Liver (tissue), 9 donors: ENCODE results near the gene PRKCSH. TPM values are rescaled to one million over a fixed set of nuclear protein-coding genes. Genes with fewer than 3 reads are reported as not detected.

Source experiments
- DNase-seq: peaks from one replicate; pipeline ENCODE4 v3.0.0-alpha.2; 2017; ENCODE audit warnings: low spot score
- H3K27ac ChIP-seq, 2 donors: one replicate each; pipeline ENCODE4 v1.7.0; 2013; ENCODE audit warnings: inconsistent platforms in 2 of 2, low read length in 2 of 2, control low read depth in 1 of 2, low read depth in 1 of 2, mild to moderate bottlenecking in 1 of 2
- H3K27me3 ChIP-seq, 4 donors: one replicate each; pipeline versions ENCODE4 v1.6.1 to v1.7.0; 2013; ENCODE audit warnings: low read length in 3 of 4, inconsistent platforms in 1 of 4, mild to moderate bottlenecking in 1 of 4, moderate library complexity in 1 of 4; ENCODE audit not compliant: control insufficient read depth in 4 of 4, insufficient read depth in 4 of 4
- H3K36me3 ChIP-seq, 4 donors: one replicate each; pipeline versions ENCODE4 v1.6.1 to v1.7.0; 2013; ENCODE audit warnings: low read length in 3 of 4, mild to moderate bottlenecking in 3 of 4, low read depth in 1 of 4, moderate library complexity in 1 of 4; ENCODE audit not compliant: control insufficient read depth in 4 of 4, insufficient read depth in 3 of 4
- H3K4me1 ChIP-seq, 4 donors: one replicate each; pipeline versions ENCODE4 v1.6.1 to v1.7.0; 2013; ENCODE audit warnings: low read length in 3 of 4, mild to moderate bottlenecking in 3 of 4, moderate library complexity in 1 of 4; ENCODE audit not compliant: control insufficient read depth in 4 of 4, insufficient read depth in 4 of 4
- H3K4me3 ChIP-seq, 3 donors: one replicate each; pipeline versions ENCODE4 v1.6.1 to v1.7.0; 2013; ENCODE audit warnings: low read length in 3 of 3, control low read depth in 1 of 3, low read depth in 1 of 3, mild to moderate bottlenecking in 1 of 3
- H3K9ac ChIP-seq, 2 donors: one replicate each; pipeline ENCODE4 v1.7.0; 2013; ENCODE audit warnings: low read length in 2 of 2, mild to moderate bottlenecking in 2 of 2, moderate library complexity in 2 of 2, control low read depth in 1 of 2, low read depth in 1 of 2
- H3K9me3 ChIP-seq, 4 donors: one replicate each; pipeline versions ENCODE4 v1.6.1 to v1.7.0; 2013; ENCODE audit warnings: low read length in 3 of 4; ENCODE audit not compliant: control insufficient read depth in 4 of 4
- CTCF ChIP-seq: fragments of 150-350 bp; IDR thresholded peaks from 2 replicates; pipeline ENCODE4 v1.5.1; 2017; ENCODE audit warnings: improper control_type of control experiment, low read depth, low read length; ENCODE audit not compliant: missing input control
- EGR1 ChIP-seq, 2 donors: IDR thresholded peaks; 2 replicates each; pipeline ENCODE4 v1.6.1; 2016 to 2018; ENCODE audit warnings: antibody characterized with exemption in 2 of 2, low read depth in 2 of 2
- FOXA1 ChIP-seq: IDR thresholded peaks from 2 replicates; pipeline ENCODE4 v1.6.1; 2016; ENCODE audit warnings: antibody characterized with exemption
- FOXA2 ChIP-seq: IDR thresholded peaks from 2 replicates; pipeline ENCODE4 v1.6.1; 2016; ENCODE audit warnings: antibody characterized with exemption
- GABPA ChIP-seq, 2 donors: IDR thresholded peaks in 1 of 2; conservative IDR thresholded peaks in 1 of 2; 2 replicates each; pipeline ENCODE4 v1.6.1; 2016; ENCODE audit warnings: antibody characterized with exemption in 2 of 2, mild to moderate bottlenecking in 1 of 2, moderate library complexity in 1 of 2
- HNF4A ChIP-seq, 2 donors: conservative IDR thresholded peaks; 2 replicates each; pipeline ENCODE4 v1.6.1; 2016; ENCODE audit warnings: antibody characterized with exemption in 2 of 2, mild to moderate bottlenecking in 2 of 2
- HNF4G ChIP-seq: IDR thresholded peaks from 2 replicates; pipeline ENCODE4 v1.6.1; 2016; ENCODE audit warnings: antibody characterized with exemption
- JUND ChIP-seq, 2 donors: IDR thresholded peaks; 2 replicates each; pipeline ENCODE4 v1.6.1; 2016; ENCODE audit warnings: antibody characterized with exemption in 2 of 2
- MAX ChIP-seq: IDR thresholded peaks from 2 replicates; pipeline ENCODE4 v1.6.1; 2016; ENCODE audit warnings: antibody characterized with exemption
- NR2F2 ChIP-seq: IDR thresholded peaks from 2 replicates; pipeline ENCODE4 v1.6.1; 2016; ENCODE audit warnings: antibody characterized with exemption
- RAD21 ChIP-seq, 2 donors: IDR thresholded peaks; 2 replicates each; pipeline ENCODE4 v1.6.1; 2016; ENCODE audit warnings: antibody characterized with exemption in 2 of 2, mild to moderate bottlenecking in 2 of 2
- RXRA ChIP-seq, 2 donors: IDR thresholded peaks; 2 replicates each; pipeline ENCODE4 v1.6.1; 2017 to 2018; ENCODE audit warnings: antibody characterized with exemption in 2 of 2, mild to moderate bottlenecking in 1 of 2
- SP1 ChIP-seq: IDR thresholded peaks from 2 replicates; pipeline ENCODE4 v1.6.1; 2018; ENCODE audit warnings: antibody characterized with exemption, mild to moderate bottlenecking
- TAF1 ChIP-seq: conservative IDR thresholded peaks from 2 replicates; pipeline ENCODE4 v1.6.1; 2016; ENCODE audit warnings: antibody characterized with exemption, mild to moderate bottlenecking
- YY1 ChIP-seq: IDR thresholded peaks from 2 replicates; pipeline ENCODE4 v1.6.1; 2016; ENCODE audit warnings: antibody characterized with exemption, mild to moderate bottlenecking
- ZBTB33 ChIP-seq: IDR thresholded peaks from 2 replicates; pipeline ENCODE4 v1.6.1; 2016; ENCODE audit warnings: antibody characterized with exemption
- WGBS: extraction: QIAGEN DNeasy Blood & Tissue Kit; methylation state at CpG from one replicate; pipeline ENCODE4 v1.1.7; 2013; 5-methylcytosine and 5-hydroxymethylcytosine counted together
- polyA plus RNA-seq, 2 donors: library from polyadenylated mRNA; stranded (reverse) in 1 of 2; unstranded in 1 of 2; fragments of 200-250 nt in 1 of 2; fragments of >200 nt in 1 of 2; fragmentation: Nextera tagmentation in 1 of 2; extraction: Ambion mirVana in 1 of 2; gene quantifications; one replicate each; pipeline versions ENCODE4 v1.2.1 to v1.2.3, GENCODE V29; 2013 to 2015
- total RNA-seq, 2 donors: library from RNA; depleted of rRNA; stranded (reverse); fragments of >200 nt; gene quantifications; one replicate each; pipeline ENCODE4 v1.2.3, GENCODE V29; 2014
- TF ChIP-seq, protein P1 (sequence below): IDR thresholded peaks from 2 replicates; pipeline ENCODE4 v1.6.1; 2016; ENCODE audit warnings: antibody characterized with exemption, mild to moderate bottlenecking
- TF ChIP-seq, protein P2 (sequence below): IDR thresholded peaks from 2 replicates; pipeline ENCODE4 v1.6.1; 2016; ENCODE audit warnings: antibody characterized with exemption
- donor health status: healthy.
- donor health status: healthy.
- donor health status: healthy.
- donor health status: healthy.
- donor health status: healthy.

Gene PRKCSH
- total and polyA plus RNA-seq, 4 donors, result 42.9 to 165 (median 78.3) TPM

DNA sequence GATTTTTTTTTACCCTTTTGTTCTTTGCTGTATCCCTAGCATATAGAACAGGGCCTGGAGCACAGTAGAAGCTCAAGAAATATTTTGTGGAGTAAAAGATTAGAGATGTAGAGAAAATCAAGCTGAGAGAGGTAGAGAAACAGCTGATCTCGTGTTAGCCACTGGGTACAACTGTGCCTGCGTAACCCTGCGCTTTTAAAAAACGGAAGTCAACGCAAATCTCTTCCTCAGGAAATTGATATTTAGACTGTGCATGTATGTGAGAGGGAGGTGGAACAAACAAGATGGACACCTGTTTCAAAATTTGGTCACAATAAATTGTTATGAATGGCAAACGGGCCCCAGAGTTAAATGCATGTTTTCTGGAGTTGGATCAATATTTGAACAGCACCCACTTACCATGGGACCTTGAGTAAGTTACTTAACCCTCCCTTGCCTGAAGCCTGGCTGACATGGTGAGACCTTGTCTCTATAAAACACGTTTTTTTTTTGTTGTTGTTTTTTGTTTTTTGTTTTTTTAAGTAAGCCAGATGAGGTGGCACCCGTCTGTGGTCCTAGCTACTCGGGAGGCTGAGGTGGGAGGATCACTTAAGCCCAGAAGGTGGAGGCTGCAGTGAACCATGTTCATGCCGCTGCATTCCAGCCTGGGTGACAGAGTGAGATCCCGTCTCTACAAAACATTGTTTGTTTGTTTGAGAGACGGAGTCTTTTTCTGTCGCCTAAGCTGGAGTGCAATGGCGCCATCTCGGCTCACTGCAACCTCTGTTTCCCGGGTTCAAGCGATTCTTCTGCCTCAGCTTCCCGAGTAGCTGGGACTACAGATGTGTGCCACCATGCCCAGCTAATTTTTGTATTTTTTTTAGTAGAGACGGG lies 48.0 kb upstream of the PRKCSH start:
- no peak for DNase-seq
- TF ChIP-seq GABPA (IDR thresholded peaks at IDR 0.05 in 1 of 2, conservative IDR thresholded peaks at IDR 0.05 in 1 of 2) (no peak), YY1 (peak; percentile 24)
- Histone ChIP-seq H3K27me3 (no peaks in the 10 kb centered on the region), H3K9ac (no peak overlapping the region), H3K4me3 (no peak overlapping the region), H3K27ac (no peak overlapping the region), H3K9me3 (peaks cover 0 to 5% (median 0%) of the 10 kb centered on the region in 4 donors), H3K4me1 (peaks cover 0 to 15% (median 7%) of the 10 kb centered on the region in 4 donors), H3K36me3 (no peaks in the 10 kb centered on the region)
- WGBS, result 82% methylated on average over 19 of the region's 19 CpGs

DNA sequence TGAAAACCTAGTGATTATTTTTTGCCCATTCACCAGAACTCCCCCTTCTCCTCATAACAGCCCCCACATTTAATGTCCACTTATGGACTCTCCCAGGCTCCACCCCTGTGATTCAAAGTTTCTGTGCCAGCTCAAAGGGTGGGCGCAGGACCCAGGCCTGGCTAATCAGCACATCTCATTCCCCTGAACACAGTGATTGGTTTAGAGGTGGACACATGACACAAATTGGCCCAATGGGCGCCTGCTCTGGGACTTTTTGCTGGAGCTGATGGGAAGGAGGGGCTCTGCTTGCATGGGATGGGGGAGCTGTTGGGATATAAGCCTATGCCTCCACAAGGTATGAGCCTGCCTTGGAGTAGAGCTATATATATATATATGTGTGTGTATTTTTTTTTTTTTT lies 45.1 kb upstream of the PRKCSH start:
- H3K4me1 ChIP-seq, result no peaks in the 10 kb centered on the region
- no peak overlapping the region for H3K4me3 ChIP-seq
- H3K27ac ChIP-seq, result no peak overlapping the region
- peaks cover 0 to 5% (median 2%) of the 10 kb centered on the region in 4 donors for H3K36me3 ChIP-seq
- H3K27me3 ChIP-seq, result no peaks in the 10 kb centered on the region
- TF ChIP-seq HNF4A (conservative IDR thresholded peaks at IDR 0.05) (no peak), RXRA (IDR thresholded peaks at IDR 0.05) (no peak), YY1 (no peak), GABPA (IDR thresholded peaks at IDR 0.05 in 1 of 2, conservative IDR thresholded peaks at IDR 0.05 in 1 of 2) (no peak), SP1 (no peak), JUND (IDR thresholded peaks at IDR 0.05) (no peak), CTCF (no peak), ZBTB33 (no peak), TAF1 (no peak), NR2F2 (no peak), RAD21 (IDR thresholded peaks at IDR 0.05) (no peak), FOXA1 (no peak), HNF4G (no peak), MAX (no peak), EGR1 (IDR thresholded peaks at IDR 0.05; ENCODE audit: low read depth in 2 of 2) (no peak), FOXA2 (no peak)
- TF ChIP-seq, protein P1, sequence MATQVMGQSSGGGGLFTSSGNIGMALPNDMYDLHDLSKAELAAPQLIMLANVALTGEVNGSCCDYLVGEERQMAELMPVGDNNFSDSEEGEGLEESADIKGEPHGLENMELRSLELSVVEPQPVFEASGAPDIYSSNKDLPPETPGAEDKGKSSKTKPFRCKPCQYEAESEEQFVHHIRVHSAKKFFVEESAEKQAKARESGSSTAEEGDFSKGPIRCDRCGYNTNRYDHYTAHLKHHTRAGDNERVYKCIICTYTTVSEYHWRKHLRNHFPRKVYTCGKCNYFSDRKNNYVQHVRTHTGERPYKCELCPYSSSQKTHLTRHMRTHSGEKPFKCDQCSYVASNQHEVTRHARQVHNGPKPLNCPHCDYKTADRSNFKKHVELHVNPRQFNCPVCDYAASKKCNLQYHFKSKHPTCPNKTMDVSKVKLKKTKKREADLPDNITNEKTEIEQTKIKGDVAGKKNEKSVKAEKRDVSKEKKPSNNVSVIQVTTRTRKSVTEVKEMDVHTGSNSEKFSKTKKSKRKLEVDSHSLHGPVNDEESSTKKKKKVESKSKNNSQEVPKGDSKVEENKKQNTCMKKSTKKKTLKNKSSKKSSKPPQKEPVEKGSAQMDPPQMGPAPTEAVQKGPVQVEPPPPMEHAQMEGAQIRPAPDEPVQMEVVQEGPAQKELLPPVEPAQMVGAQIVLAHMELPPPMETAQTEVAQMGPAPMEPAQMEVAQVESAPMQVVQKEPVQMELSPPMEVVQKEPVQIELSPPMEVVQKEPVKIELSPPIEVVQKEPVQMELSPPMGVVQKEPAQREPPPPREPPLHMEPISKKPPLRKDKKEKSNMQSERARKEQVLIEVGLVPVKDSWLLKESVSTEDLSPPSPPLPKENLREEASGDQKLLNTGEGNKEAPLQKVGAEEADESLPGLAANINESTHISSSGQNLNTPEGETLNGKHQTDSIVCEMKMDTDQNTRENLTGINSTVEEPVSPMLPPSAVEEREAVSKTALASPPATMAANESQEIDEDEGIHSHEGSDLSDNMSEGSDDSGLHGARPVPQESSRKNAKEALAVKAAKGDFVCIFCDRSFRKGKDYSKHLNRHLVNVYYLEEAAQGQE, result no peak
- TF ChIP-seq, protein P2, sequence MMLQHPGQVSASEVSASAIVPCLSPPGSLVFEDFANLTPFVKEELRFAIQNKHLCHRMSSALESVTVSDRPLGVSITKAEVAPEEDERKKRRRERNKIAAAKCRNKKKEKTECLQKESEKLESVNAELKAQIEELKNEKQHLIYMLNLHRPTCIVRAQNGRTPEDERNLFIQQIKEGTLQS, result no peak
- WGBS, result 96% methylated on average over 2 of the region's 2 CpGs
- no peak for DNase-seq
- peaks cover 0 to 5% (median 0%) of the 10 kb centered on the region in 4 donors for H3K9me3 ChIP-seq
- no peak overlapping the region for H3K9ac ChIP-seq
